DND-41 (cell line): Measurements from ENCODE around the gene DDX43.
A peak's percentile ranks its signal among the peaks of the same experiment; 100 is the strongest.
"Not testable (repeated sequence)": the region's sequence is repeated elsewhere in the genome, so short reads cannot be mapped to it uniquely, and the experiment has no call there.

ENCODE experiments used
- ATAC-seq: fragments of 200-7000 bp; cut with Tn5 transposase; 3 replicates; pipeline ENCODE4 v1.9.1; 2021; ENCODE audit warnings: low read depth; ENCODE audit not compliant: insufficient read depth
- DNase-seq: peaks from one replicate; pipeline ENCODE4 v3.0.0-alpha.2; 2020
- H2AFZ ChIP-seq: 2 replicates; pipeline ENCODE4 v1.6.0; 2012; ENCODE audit warnings: low read depth, low read length
- H3K27ac ChIP-seq: 2 replicates; pipeline ENCODE4 v1.5.1; 2012; ENCODE audit warnings: low read length, inconsistent platforms
- H3K27me3 ChIP-seq: fragments of 200-600 bp; sonication (generic); 2 replicates; pipeline ENCODE4 v1.6.0; 2012; ENCODE audit warnings: low read length, mild to moderate bottlenecking, inconsistent platforms; ENCODE audit not compliant: insufficient read depth, poor library complexity
- H3K36me3 ChIP-seq: 2 replicates; pipeline ENCODE4 v1.5.1; 2012; ENCODE audit warnings: low read length, inconsistent platforms; ENCODE audit not compliant: insufficient read depth
- H3K4me1 ChIP-seq: 2 replicates; pipeline ENCODE4 v1.5.1; 2012; ENCODE audit warnings: mild to moderate bottlenecking, low read length; ENCODE audit not compliant: insufficient read depth
- H3K4me2 ChIP-seq: 2 replicates; pipeline ENCODE4 v1.6.0; 2012; ENCODE audit warnings: mild to moderate bottlenecking, moderate library complexity, low read length, inconsistent platforms; ENCODE audit not compliant: insufficient read depth
- H3K4me3 ChIP-seq, 2 experiments: fragments of 200-600 bp in 1 of 2; shearing (Covaris generic) in 1 of 2; 2 replicates each; pipeline ENCODE4 v1.5.1; 2012 to 2016; ENCODE audit warnings: inconsistent platforms in 2 of 2, low read length in 2 of 2, mild to moderate bottlenecking in 2 of 2, low read depth in 1 of 2, moderate library complexity in 1 of 2
- H3K79me2 ChIP-seq: 2 replicates; pipeline ENCODE4 v1.6.0; 2012; ENCODE audit warnings: low read length, inconsistent platforms; ENCODE audit not compliant: insufficient read depth
- H3K9ac ChIP-seq: 2 replicates; pipeline ENCODE4 v1.6.0; 2012; ENCODE audit warnings: low read depth, mild to moderate bottlenecking, inconsistent platforms, low read length, moderate library complexity
- H3K9me3 ChIP-seq: 2 replicates; pipeline ENCODE4 v1.5.1; 2012; ENCODE audit warnings: low read length, moderate library complexity, mild to moderate bottlenecking, inconsistent platforms; ENCODE audit not compliant: insufficient read depth, severe bottlenecking
- H4K20me1 ChIP-seq: 2 replicates; pipeline ENCODE4 v1.6.0; 2012; ENCODE audit warnings: low read length; ENCODE audit not compliant: insufficient read depth
- CTCF ChIP-seq: IDR thresholded peaks from 2 replicates; pipeline ENCODE4 v1.5.1; 2012; ENCODE audit warnings: borderline replicate concordance, low read length, moderate library complexity, mild to moderate bottlenecking; ENCODE audit not compliant: poor library complexity, severe bottlenecking; ENCODE audit errors: extremely low read depth
- EZH2 ChIP-seq: IDR thresholded peaks from 3 replicates; pipeline ENCODE4 v1.6.1; 2012; ENCODE audit warnings: borderline replicate concordance, low read depth, mild to moderate bottlenecking, moderate library complexity, low read length, inconsistent platforms; ENCODE audit not compliant: severe bottlenecking

The DDX43 gene

GRCh38 chr6:73455865-73456629, 61.4 kb downstream of the DDX43 start:
- H3K4me3 ChIP-seq: no peak overlapping the region
- TF ChIP-seq EZH2 (no peak), CTCF (no peak)
- no peak overlapping the region for H3K27ac ChIP-seq
- H3K4me1 ChIP-seq: peaks cover 11% of the 10 kb centered on the region
- H3K4me2 ChIP-seq: no peak overlapping the region
- no peaks in the 10 kb centered on the region for H4K20me1 ChIP-seq
- no peak overlapping the region for H2AFZ ChIP-seq
- no peak overlapping the region for H3K9ac ChIP-seq
- ATAC-seq: no peak
- no peaks in the 10 kb centered on the region for H3K36me3 ChIP-seq
- DNase-seq: no peak
- H3K79me2 ChIP-seq: peaks cover 4% of the 10 kb centered on the region
- no peaks in the 10 kb centered on the region for H3K27me3 ChIP-seq
- no peaks in the 10 kb centered on the region for H3K9me3 ChIP-seq

GRCh38 chr6:73459474-73459873, 64.8 kb downstream of the DDX43 start:
- not testable (repeated sequence) for H3K4me2 ChIP-seq, H2AFZ ChIP-seq, H3K27ac ChIP-seq, H4K20me1 ChIP-seq, DNase-seq, H3K4me3 ChIP-seq, H3K9me3 ChIP-seq, H3K27me3 ChIP-seq, H3K36me3 ChIP-seq, ATAC-seq, H3K9ac ChIP-seq
- Histone ChIP-seq H3K79me2 (peaks cover 32% of the 10 kb centered on the region), H3K4me1 (peaks cover 32% of the 10 kb centered on the region)

- Histone ChIP-seq H3K4me2 (peak overlapping the region; percentile 89; the same call in 1 of the 2 replicates), H3K9me3 (no peaks in the 10 kb centered on the region), H3K36me3 (peaks cover 3% of the 10 kb centered on the region), H3K27me3 (no peaks in the 10 kb centered on the region), H4K20me1 (no peaks in the 10 kb centered on the region), H3K27ac (no peak overlapping the region), H2AFZ (no peak overlapping the region), H3K9ac (peak overlapping the region; percentile 95; the same call in 1 of the 2 replicates), H3K79me2 (peaks cover 36% of the 10 kb centered on the region), H3K4me1 (peaks cover 32% of the 10 kb centered on the region), H3K4me3 (no peak overlapping the region)
- DNase-seq: no peak
- TF ChIP-seq CTCF (no peak), EZH2 (no peak)
- ATAC-seq: no peak
Observed at GRCh38 chr6:73460056-73460455, 65.4 kb downstream of the DDX43 start.

- Histone ChIP-seq H3K4me2 (peak within 1 kb of the TSS; percentile 89), H3K4me1 (peaks cover 32% of the 10 kb centered on the region), H3K9ac (peak within 1 kb of the TSS; percentile 95), H3K79me2 (peaks cover 48% of the 10 kb centered on the region), H3K9me3 (no peaks in the 10 kb centered on the region), H3K36me3 (peaks cover 11% of the 10 kb centered on the region), H3K27me3 (no peaks in the 10 kb centered on the region), H3K4me3 (peak within 1 kb of the TSS; percentile 76 to 98), H2AFZ (peak within 1 kb of the TSS; percentile 99), H3K27ac (peak within 1 kb of the TSS; percentile 99), H4K20me1 (no peaks in the 10 kb centered on the region)
- peak; percentile 93 for ATAC-seq
- peak; percentile 91 for DNase-seq
- TF ChIP-seq CTCF (no peak), EZH2 (no peak)
Observed at GRCh38 chr6:73461537-73462350, 67.1 kb downstream of the DDX43 start, which contains the start of gene MTO1. Gene MTO1, plus strand, starts transcription at chr6:73461737. Its CDS starts 118 bp downstream, at chr6:73461855.
